HTERT RPE-1 (cell line): ENCODE measurements around the gene SHQ1.
"Not testable (repeated sequence)": the region's sequence is repeated elsewhere in the genome, so short reads cannot be mapped to it uniquely, and the experiment has no call there.

ENCODE experiments used
- in situ Hi-C: fragments of 300-500 bp; cut with MboI; formaldehyde crosslinking; loops from 4 replicates; pipeline ENCODE4 v1.14.3; 2020; ENCODE audit warnings: low sequenced_read_pairs

The SHQ1 gene

GRCh38 chr3:72754582-72754981, 93.7 kb downstream of the SHQ1 start:
- in situ Hi-C loops: no loop called here

DNA sequence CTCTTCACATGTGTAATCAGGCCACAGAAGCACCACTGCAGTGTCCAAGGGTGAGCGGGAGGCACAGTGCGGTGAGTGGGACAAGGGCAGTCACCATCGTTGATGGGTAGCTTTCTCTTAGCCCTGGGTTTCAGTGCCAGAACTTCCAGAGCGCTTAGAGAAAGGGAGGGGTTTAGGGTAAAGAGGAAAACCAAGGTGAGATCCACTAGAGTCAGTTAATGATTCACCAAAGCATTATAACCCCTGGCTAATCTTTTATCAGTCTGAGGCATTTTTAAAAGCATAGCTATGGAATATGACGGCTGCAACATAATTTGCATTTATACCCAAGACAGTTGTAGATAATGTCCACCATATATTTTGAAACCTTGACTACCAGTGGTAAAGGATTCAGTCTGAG, 94.8 kb downstream of the SHQ1 start:
- in situ Hi-C loops: no loop called here

DNA sequence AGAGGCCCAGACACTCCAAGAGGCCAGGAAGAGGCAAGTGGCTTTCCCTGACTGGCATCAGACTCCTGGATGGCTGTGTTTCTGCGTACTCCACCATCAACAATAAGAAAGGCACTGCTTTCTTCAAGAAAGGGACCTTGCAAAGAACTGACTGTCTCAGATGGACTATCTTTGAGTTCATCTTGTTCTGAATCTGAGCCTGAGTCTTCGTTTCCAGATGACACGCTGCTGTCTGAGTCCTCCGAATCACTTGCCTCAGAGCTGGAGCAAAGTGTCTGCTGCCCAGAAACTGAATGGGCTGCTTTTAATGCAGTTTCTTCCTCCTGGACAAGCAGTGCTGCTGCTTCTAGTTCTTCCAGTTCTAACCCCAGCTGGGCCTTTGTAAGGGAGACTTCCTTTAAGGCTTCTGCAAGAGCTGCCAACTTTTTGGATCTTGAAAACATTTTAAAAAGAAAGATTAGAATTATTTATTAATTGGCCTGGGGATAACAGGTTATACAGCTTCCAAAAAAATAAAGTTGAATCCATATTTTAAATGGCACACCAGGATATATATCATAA, 97.8 kb downstream of the SHQ1 start:
- in situ Hi-C loops: no loop called here

DNA sequence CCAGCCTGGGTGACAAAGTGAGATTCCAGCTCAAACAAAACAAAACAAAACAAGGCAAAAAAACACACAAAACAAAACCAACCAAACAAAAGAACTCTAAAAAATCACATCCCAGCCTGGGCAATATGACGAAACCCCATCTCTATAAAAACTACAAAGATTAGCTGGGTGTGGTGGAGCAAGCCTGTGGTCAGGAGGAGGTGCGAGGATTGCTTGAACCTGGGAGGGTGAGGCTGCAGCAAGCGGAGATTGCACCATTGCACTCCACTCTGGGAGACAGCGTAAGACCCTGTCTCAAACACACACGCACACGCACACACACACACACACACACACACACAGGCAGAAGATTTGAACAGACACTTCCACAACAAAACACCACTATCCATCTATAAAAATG, 99.6 kb downstream of the SHQ1 start:
- in situ Hi-C loops: no loop called here

- in situ Hi-C loops: no loop called here
Observed at GRCh38 chr3:72746430-72747411, 101.5 kb downstream of the SHQ1 start.

- in situ Hi-C loops: no loop called here
Observed at GRCh38 chr3:72745146-72745999, 102.9 kb downstream of the SHQ1 start.

DNA sequence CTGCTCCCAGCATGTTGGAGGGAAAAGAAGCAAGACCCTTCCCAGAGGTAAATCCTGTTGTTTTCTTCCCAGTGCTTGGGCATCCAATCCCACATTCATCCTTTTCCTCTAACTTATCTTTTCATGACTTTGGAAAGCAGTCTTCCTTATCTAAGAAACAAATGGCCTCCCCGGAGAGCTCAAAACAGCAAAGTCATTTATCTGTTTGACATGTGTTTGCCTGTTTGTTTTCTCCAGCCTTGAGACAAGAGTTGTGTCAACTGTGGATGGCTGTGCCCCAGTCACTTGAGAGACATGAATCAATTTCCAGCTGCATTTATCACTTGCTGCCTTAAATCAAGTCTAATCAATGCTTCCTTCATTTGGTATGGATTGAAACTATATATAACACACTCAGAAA, 103.9 kb downstream of the SHQ1 start:
- in situ Hi-C loops: no loop called here

DNA sequence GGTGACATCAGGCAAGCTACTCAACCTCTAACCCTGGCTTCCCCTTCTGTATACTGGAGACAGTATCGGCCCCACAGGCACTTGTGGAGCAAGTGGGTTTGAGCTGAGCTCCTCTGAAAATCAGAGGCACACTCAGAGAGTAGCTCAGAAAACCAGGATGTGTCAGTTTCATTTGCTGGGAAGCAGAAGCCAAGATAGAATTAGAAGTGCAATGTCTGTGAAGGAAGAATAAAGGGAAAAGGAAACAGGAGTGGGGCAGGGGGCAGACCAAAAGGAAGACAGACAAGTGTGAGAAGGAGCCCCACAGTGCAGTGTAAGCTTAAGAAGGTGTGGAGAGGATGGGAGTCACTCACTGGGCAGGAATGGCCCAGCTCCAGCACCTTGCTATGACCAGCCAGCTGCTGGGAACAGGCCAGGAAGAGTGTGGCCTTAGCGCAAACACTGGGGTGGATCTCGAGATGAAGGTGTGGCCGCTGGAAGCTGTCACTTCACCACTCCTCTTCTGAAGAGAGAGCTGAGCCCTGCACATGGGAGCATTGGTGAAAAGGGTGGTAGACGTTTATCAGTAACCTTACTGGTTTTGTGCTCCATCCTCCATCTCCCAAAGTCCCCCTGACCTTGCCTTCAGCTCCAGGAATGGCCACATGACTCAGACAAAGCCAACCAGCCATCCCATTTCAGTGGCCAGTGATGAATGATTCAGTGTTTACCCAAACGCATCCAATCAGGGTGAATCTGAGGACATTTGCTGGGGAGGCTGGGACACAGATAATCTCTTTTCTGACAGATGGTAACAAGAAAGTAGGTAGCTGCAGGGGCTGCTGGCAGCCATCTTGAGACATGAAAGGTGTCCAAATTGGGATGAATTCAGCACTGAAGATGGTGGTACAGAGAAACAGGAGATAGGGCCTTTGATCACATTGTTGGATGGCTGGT, 108.4 kb downstream of the SHQ1 start:
- in situ Hi-C loops: no loop called here

GRCh38 chr3:72738752-72739530, 109.3 kb downstream of the SHQ1 start:
- in situ Hi-C loops: no loop called here

- in situ Hi-C loops: not testable (repeated sequence)
Observed at GRCh38 chr3:72735072-72735471, 113.2 kb downstream of the SHQ1 start.

GRCh38 chr3:72733676-72734075, 114.6 kb downstream of the SHQ1 start:
- in situ Hi-C loops: no loop called here

GRCh38 chr3:72732666-72733345, 115.4 kb downstream of the SHQ1 start:
- in situ Hi-C loops: not testable (repeated sequence)

DNA sequence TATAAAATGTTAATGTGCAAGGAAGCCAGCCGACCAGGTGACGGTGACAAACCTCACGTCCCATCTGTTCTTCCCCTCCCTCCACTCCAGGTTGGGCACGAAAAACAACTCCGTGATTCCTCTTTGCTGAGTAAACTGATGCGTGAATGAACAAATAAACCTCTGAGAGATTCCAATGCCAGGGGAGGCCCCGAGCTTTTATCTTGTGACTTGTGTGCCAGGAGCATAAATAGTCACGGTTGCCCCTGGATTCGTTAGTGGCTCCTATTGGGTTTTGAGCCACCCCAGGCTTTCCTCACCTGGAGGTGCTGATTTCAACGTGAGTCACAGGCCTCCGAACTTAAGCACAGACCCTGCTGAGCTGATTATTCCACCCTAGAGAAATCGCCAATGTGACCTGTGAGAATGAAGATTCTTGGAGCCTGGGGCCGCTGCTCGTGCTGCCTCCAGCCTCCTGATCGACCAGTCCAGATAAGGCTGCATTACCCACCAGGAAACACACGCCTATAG, 119.2 kb downstream of the SHQ1 start:
- in situ Hi-C loops: no loop called here

DNA sequence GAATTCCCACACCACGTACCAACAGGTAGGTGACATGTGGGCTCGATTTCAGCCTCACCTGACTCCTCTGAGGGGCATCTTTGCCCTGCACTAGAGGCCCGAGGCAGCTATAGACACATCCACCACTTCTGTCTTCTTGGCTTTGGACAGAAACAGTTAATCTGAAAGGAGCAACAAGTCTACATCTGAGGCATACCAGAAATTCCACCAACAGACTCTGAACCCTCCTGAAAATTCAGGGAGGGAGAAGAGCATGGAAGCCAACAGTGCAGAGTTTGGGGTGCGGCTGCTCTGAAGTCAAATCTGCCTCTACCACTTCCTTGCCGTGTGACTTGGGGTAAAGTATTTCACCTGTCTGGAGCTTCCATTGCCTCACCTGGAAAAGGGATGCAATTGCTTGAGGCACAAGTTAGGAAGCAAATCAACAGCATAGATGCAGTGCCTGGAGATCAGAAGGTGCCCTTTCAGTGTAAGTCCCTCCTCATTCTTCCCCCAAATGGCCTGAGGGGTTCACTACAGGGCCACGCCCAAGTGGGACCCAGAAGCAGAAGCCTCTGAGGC, 119.8 kb downstream of the SHQ1 start:
- in situ Hi-C loops: no loop called here

DNA sequence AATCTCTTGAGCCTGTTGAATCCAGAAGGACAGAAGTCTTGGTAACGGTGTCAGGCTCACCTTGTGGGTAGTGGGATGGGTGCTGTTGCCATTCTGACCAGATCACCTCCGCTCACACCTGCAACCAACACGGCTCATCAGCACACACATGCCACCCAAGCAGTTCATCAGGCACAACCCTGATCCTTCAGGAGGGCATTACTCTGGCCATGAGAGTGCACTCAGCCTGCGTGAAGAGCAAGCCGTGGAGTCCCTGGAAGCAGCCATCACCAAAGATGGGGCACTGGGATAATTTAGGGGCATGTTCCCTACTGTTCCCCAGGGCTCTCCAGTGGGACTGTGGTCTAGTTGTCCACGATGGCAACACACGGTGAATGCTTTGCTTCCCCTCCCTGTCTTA, 120.5 kb downstream of the SHQ1 start:
- in situ Hi-C loops: no loop called here

DNA sequence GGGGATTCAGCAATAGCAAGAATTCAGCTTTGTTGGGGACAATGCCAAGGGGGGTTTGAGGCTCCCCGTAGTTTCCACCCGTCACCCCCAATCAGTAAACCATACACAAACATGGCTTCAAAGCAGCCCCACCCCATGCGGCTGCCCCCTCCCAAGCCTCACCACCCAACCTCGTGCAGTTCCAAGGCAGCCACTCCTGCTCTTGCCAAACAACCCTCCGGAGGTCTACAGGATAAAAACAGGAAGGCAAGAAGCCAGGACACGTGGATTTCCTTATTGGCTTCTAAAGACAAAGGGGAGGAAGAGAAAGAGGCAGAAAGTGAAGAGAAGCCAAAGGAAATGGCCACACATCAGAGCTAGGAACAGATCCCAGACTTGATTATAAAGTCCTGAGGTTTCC, 121.1 kb downstream of the SHQ1 start:
- in situ Hi-C loops: no loop called here

DNA sequence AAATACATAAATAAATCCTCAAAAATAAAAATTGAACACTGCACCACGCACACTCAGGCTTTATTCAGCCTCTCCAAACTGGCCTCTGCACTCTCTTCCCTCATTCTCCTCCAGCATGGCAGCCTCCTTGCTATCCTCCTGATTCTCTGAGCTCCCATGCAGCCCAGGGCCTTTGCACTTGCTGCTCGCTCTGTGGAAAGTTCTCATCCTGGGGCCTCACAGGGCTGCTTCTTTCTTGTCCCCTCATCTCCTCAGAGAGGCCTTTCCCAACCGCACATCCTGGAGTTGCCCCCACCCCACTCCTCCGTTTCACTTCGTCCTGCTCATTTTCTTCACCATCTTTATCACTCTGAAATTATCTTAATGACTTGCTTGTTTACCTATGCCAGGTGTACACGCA, 123.0 kb downstream of the SHQ1 start:
- in situ Hi-C loops: no loop called here

DNA sequence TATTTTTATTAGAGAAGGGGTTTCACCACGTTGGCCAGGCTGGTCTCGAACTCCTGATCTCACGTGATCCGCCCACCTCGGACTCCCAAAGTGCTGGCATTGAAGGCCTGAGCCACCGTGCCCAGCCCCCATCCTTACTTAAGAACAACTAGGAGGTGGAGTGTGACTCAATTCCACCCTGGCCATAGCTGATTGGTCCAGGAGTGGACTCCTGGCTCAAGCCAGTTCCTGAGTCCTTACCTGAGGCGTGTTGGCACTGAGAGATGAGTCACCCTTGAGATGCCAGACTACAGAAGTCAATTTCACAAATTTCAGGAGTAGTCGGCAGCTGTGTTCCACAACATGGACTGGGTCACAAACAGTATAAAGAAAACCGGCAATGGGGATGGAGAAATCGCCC, 124.2 kb downstream of the SHQ1 start:
- in situ Hi-C loops: no loop called here
